ENCODE data around the gene SCN1B.

DNA sequence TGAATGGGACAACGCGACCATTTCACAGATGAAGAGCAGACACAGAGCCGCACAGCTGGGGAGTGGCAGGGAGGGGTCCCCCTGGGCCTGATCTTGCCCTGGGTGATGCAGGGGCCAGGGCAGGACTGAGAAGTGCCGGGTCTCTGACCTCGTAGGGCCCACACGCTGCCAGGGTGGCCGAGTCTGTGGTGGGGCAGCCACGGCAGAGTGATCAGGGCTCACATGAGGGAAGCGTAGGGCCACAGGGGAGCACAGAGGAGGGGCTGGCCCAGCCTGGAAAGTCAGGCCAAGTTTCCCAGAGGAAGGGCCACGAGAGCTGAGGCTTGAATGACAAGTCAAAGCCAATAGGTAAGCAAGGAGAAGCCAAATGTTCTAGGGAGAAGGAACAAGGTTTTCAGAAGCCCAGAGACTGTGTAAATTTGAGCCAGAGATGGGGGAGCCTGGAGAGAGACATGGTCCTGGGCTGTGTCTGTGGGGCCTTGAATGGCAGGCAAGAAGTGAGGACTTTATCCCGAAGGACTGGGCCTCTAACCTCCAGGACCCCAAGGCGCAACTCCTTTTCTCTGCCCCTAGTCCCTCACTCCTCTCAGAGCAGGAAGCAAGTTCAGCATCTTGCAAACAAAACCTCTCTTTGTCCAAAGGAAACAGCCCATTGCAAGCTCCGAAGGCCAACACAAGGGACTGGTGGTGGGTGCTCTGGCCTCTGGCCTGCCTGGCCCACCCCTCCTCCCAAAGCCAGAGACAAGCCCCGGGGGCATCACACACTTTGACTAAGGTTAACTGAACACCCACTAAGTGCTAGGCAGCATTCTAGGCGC is 53.6 kb downstream of the SCN1B start:
- no peak for TF ChIP-seq FOXM1 (IDR thresholded peaks at IDR 0.05; ENCODE audit: borderline replicate concordance)
- TF ChIP-seq SP1 (IDR thresholded peaks at IDR 0.05), result no peak
- no peak for TF ChIP-seq ARNT (IDR thresholded peaks at IDR 0.05)
- TF ChIP-seq CTBP1 (IDR thresholded peaks at IDR 0.05; ENCODE audit: borderline replicate concordance), result no peak
- TF ChIP-seq ZNF384 (IDR thresholded peaks at IDR 0.05), result no peak
- TF ChIP-seq SUZ12 (IDR thresholded peaks at IDR 0.05), result no peak
- no peak for TF ChIP-seq NFRKB (IDR thresholded peaks at IDR 0.05)

All from HEK293T (cell line).